Thyroid gland (tissue), 4 donors: ENCODE results near the gene TRPM6.

Source experiments
- CTCF ChIP-seq, 6 experiments: fragments of 200-600 bp in 3 of 6; fragments of 450-650 bp in 3 of 6; sonication (generic) in 3 of 6; IDR thresholded peaks; one replicate each; pipeline ENCODE4 v1.5.1; 2016 to 2019; ENCODE audit warnings: antibody characterized with exemption in 6 of 6, mild to moderate bottlenecking in 2 of 6, inconsistent platforms in 1 of 6, moderate library complexity in 1 of 6
- POLR2A ChIP-seq, 2 donors: fragments of 450-650 bp; IDR thresholded peaks; one replicate each; pipeline ENCODE4 v1.6.1; 2017; ENCODE audit warnings: antibody characterized with exemption in 2 of 2, mild to moderate bottlenecking in 2 of 2, moderate library complexity in 1 of 2

GRCh38 chr9:74736646-74737045 is 151.1 kb downstream of the TRPM6 start:
- TF ChIP-seq CTCF (IDR thresholded peaks at IDR 0.05) (no peak), POLR2A (IDR thresholded peaks at IDR 0.05) (no peak)
